OCI-LY7 (cell line): ENCODE results near the gene TTF1.

ENCODE experiments used
- CTCF ChIP-seq: fragments of 200-600 bp; sonication (generic); conservative IDR thresholded peaks from 2 replicates; pipeline ENCODE4 v1.5.1; 2014; ENCODE audit warnings: mild to moderate bottlenecking, antibody characterized with exemption, low read length, moderate library complexity, mixed read lengths
- EZH2phosphoT487 ChIP-seq: fragments of 200-600 bp; sonication (generic); IDR thresholded peaks from 2 replicates; pipeline ENCODE4 v1.6.1; 2018; ENCODE audit warnings: low read depth, borderline replicate concordance, mild to moderate bottlenecking, mixed run types, antibody characterized with exemption, low read length, moderate library complexity, mixed read lengths

GRCh38 chr9:132439153-132439552 is 32.5 kb upstream of the TTF1 start:
- no peak for TF ChIP-seq CTCF
- TF ChIP-seq EZH2phosphoT487: no peak
